Measurements from ENCODE around the gene SNX20. TPM values are rescaled to one million over a fixed set of nuclear protein-coding genes. Genes with fewer than 3 reads are reported as not detected.

The SNX20 gene
- total and polyA plus RNA-seq, 2 of the 13 experiments (the other 11 are each of a cell fraction or from before 2014, with no cell fraction given), result not detected

DNA sequence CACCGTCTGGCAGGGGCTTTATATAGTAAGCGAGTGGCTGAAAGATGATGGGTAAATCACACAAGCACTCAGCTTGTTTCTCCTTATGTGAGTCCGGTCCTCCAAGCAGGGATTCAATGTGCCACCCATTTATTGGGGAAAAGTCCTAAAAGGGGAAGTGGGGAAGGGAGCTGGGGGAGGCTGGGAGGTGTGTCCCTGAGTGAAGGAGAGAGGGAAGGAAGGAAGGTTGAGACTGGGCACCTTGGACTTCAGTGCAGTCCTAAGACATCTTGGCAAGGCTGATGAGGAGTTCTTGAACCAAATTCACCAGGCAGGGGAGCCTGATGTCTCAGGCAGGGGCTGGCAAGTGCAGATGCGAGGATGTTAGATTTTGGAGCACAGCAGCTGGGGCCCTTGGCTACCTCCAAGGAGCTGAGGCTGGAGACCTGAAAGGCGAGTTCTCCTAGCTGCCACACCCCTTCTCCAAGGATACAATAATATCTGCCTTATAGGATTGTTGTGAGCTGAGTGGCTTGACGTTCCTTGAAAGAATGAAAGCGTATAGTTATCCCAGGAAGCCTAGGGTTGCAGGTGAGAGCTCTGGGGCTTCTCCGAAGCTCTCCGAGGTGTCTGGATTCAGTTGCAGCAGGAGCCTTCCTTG is 37.8 kb upstream of the SNX20 start:
- Histone ChIP-seq H3K4me3 (replicated peaks in 1 of 3; ENCODE audit: insufficient read depth in 1 of 3, low read depth in 2 of 3, low read length in 3 of 3) (peak overlapping the region in 2 of 3 experiments; percentile 59 to 71; a peak in 2 of 6 replicates), H3K4me1 (ENCODE audit: insufficient read depth, low read length) (peaks cover 50% of the 10 kb centered on the region), H3K27me3 (ENCODE audit: control insufficient read depth in 1 of 2, insufficient read depth in 2 of 2, low read length in 2 of 2) (peaks cover 1 to 7% of the 10 kb centered on the region in 2 experiments; a peak in 1 of 5 replicates), H4K20me1 (ENCODE audit: insufficient read depth, low read length) (no peaks in the 10 kb centered on the region), H3K9me3 (ENCODE audit: low read length) (no peaks in the 10 kb centered on the region), H3K79me2 (ENCODE audit: insufficient read depth, low read length) (no peaks in the 10 kb centered on the region), H3K36me3 (replicated peaks in 1 of 2; ENCODE audit: control insufficient read depth in 1 of 2, insufficient read depth in 2 of 2, low read length in 2 of 2) (no peaks in the 10 kb centered on the region), H3K4me2 (ENCODE audit: low read depth, low read length) (peak overlapping the region; percentile 90), H3K27ac (ENCODE audit: extremely low read length, insufficient read depth, low read length) (no peak overlapping the region), H3K9ac (ENCODE audit: insufficient read depth, low read depth, low read length) (peak overlapping the region; percentile 37; the same call in 1 of the 2 replicates), H2AFZ (ENCODE audit: low read length) (no peak overlapping the region)
- ATAC-seq (no peak), FAIRE-seq (no peak), DNase-seq (ENCODE audit: low spot score) (no peak)
- TF ChIP-seq, protein P1, sequence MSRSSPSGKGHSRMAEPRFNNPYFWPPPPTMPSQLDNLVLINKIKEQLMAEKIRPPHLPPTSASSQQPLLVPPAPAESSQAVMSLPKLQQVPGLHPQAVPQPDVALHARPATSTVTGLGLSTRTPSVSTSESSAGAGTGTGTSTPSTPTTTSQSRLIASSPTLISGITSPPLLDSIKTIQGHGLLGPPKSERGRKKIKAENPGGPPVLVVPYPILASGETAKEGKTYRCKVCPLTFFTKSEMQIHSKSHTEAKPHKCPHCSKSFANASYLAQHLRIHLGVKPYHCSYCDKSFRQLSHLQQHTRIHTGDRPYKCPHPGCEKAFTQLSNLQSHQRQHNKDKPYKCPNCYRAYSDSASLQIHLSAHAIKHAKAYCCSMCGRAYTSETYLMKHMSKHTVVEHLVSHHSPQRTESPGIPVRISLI (CRISPR knock-in tag; IDR thresholded peaks at IDR 0.05; ENCODE audit: borderline replicate concordance), result no peak
- no peak for TF ChIP-seq ZFP36 (IDR thresholded peaks at IDR 0.05; ENCODE audit: borderline replicate concordance, low read depth, low read length, partially characterized antibody)
- no peak for TF ChIP-seq ZNF879 (CRISPR knock-in tag; IDR thresholded peaks at IDR 0.05)
- TF ChIP-seq ZNF350 (CRISPR knock-in tag; IDR thresholded peaks at IDR 0.05; ENCODE audit: borderline replicate concordance, low read depth), result 0 out of 2 replicates have a peak, but pooled peaks have one; percentile 1
- CTCF ChIA-PET (ENCODE audit: low intra/inter-chr PET ratio, low total read pairs), result interaction anchor here (2.2 kb wide), 1 partner anchor 88 kb away, joined by 16 read pairs; no protein-coding TSS in a partner anchor
- WGBS (ENCODE audit: low lambda C conversion rate), result 67% methylated on average over 9 of the region's 9 CpGs
- POLR2A ChIA-PET, result interaction anchor here (0.6 to 2.2 kb wide), 4 partner anchors 22 to 349 kb away, joined by 3 to 14 read pairs (median 9); partner anchors contain the start of gene CYLD
- in situ Hi-C loops (cut with HindIII; ENCODE audit: extremely low pct_ligation_motif_present, low pct_unique_long_range_greater_than_20kb) (no loop called here), intact Hi-C loops (cut with micrococcal nuclease; ENCODE audit: unreplicated experiment) (loop anchor here (1.0 to 2.0 kb wide), 2 partner anchors 22 to 87 kb away; no protein-coding TSS in a partner anchor)
- BruUV-seq (replicated peaks), result no TSS peak

Measured in HepG2 (cell line).